Measurements from ENCODE around the gene CDHR5.

CDHR5 gene

GRCh38 chr11:567011-567628 lies 57.6 kb downstream of the CDHR5 start:
- DNase-seq (ENCODE audit: low spot score), result no peak

Measured in NAMALWA (cell line).